ENCODE data around the gene DLAT.
"Not testable (repeated sequence)": the region's sequence is repeated elsewhere in the genome, so short reads cannot be mapped to it uniquely, and the experiment has no call there.

- TF ChIP-seq SIN3A (IDR thresholded peaks at IDR 0.05; ENCODE audit: borderline replicate concordance, insufficient read depth, low read depth, low read length); CTCF (IDR thresholded peaks at IDR 0.05); POLR2AphosphoS5 (IDR thresholded peaks at IDR 0.05; ENCODE audit: low read depth, low read length); TCF7L2 (IDR thresholded peaks at IDR 0.05; ENCODE audit: low read depth, low read length): not testable (repeated sequence)
Measured at GRCh38 chr11:112011451-112011850, 13.8 kb upstream of the DLAT start.
